GM21619 (cell line): ENCODE results near the gene RASA3.

Experiments
- ATAC-seq: cut with Tn5 transposase; IDR thresholded peaks from one replicate; pipeline ENCODE4 v1.9.1; 2021; ENCODE audit not compliant: unreplicated experiment

RASA3 gene

GRCh38 chr13:113943821-113944565 lies 188.4 kb downstream of the RASA3 start:
- ATAC-seq, result no peak

DNA sequence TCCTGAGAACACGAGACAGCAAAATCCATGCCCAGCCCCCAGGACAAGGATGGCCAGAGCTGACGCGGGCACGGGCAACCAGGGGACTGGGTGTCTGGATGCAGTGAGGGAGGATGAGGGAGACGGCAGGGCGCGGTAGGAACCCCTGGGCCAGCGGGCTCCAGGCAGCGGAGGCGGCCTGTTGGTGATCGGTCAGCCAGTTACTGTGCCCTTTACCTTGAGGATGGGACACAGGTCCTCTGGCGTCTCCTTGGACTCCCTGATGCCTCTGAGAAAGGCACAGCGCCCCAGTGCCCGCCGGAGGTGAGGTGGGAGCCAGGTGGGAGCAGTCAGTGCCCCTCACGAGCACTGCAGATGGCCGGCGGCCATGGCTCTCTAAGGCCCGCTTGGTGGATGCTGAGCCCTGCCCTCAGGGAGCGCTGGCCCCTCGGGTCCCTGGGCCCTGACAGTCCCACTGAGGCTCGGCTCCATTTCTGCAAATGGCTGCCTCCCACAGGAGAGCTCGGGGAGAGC lies 189.8 kb downstream of the RASA3 start:
- no peak for ATAC-seq

GRCh38 chr13:113941571-113942191 lies 190.7 kb downstream of the RASA3 start:
- no peak for ATAC-seq

DNA sequence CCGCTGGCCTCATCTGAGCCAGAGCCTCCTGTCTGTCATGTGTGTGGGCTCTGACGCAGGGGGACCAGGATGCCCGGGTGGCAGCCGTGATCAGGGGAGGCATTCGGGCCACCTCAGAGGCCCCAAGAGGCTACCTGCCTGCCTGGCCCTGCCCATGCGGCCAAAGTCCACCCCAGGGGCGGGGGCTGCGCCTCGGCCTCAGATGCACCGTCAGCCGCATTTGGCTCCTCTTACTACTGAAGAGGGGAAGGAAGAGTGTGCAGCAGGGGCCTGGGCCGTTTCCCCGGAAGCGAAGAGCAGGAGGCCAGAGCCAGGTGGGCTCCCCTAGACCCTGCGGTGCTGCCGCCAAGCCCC lies 192.5 kb downstream of the RASA3 start:
- ATAC-seq, result no peak

DNA sequence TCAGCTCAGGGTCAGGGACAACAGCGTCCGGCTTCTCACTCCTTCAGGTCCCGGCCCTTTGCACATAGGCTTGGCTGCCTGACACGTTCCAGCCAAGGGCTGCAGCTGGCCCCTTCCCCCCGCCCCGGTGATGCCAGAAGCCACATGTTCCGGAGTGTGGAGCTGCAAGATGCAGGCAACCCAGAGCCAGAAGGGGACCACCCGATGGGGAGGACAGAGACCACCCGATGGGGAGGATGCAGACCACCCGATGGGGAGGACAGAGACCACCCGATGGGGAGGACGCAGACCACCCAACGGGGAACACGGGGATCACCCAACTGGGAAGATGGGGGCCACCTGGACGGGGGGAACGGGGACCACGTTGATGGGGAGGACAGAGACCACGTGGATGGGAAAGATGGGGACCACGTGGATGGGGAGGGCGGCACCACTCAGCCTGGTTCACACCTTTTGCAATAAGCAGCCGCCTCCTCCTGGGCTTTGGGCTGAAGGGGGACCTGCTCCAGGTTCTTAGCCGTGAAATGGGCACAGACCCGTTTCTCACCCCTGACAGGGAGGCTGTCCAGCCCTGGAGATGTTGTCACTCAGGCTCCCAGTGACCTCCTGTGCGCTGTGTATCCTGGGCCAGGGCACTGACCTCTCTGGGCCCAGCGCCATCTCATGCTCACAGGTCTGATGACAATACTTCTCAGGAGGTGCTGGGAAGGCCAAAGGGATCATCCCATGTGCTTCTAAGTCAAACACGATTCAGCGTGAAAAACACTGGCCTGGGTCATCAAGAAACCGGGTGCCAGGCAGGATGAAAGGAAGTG lies 193.1 kb downstream of the RASA3 start:
- no peak for ATAC-seq

GRCh38 chr13:113938716-113939115 lies 193.7 kb downstream of the RASA3 start:
- ATAC-seq, result no peak

GRCh38 chr13:113938246-113938645 lies 194.2 kb downstream of the RASA3 start:
- no peak for ATAC-seq

DNA sequence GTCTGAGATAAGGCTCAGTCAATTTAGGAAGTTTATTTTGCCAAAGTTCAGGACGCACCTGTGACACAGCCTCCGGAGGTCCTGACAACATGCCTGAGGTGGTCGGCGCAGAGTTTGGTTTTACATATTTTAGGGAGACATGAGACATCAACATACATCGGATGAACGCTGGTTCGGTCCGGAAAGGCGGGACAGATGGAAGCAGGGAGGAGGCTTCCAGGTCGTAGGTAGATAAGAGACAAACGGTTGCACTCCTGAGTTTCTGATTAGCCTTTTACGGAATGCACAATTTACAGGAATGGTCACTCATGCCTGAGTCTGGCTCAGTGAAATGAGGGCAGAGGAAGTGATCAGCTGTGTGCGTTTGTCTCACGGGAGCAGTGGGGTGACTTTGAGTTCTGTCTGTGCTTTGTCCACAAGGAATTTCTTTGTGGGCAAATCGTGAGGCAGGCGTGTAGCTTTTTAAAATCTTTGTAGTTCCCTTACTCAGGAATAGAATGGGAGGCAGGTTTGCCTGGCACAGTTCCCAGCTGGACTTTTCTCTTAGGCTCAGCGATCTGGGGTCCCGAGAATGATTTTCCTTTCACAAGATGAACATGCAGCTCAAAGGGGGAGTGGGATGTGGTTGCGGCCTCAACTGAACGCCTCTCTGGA lies 194.8 kb downstream of the RASA3 start:
- ATAC-seq, result no peak

DNA sequence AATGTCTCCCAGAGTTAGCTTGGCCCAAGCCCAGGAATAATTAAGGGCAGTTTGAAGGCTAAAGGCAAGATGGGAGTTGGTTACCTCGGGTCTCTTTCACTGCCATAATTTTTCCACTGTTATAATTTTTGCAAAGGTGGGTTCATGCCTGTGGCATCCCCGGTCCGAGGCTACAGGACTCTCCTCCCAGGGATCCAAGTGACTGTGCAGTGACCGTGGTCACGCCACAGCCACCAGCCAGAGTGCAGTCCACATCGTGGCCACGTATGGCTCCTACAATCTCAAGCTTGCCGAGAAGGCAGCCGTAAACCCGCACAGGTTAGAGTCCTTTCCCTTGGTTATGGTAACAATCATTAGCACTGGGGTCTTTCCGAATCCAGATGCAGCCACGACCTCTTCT lies 195.3 kb downstream of the RASA3 start:
- ATAC-seq, result no peak

GRCh38 chr13:113936166-113936965 lies 196.1 kb downstream of the RASA3 start:
- no peak for ATAC-seq

DNA sequence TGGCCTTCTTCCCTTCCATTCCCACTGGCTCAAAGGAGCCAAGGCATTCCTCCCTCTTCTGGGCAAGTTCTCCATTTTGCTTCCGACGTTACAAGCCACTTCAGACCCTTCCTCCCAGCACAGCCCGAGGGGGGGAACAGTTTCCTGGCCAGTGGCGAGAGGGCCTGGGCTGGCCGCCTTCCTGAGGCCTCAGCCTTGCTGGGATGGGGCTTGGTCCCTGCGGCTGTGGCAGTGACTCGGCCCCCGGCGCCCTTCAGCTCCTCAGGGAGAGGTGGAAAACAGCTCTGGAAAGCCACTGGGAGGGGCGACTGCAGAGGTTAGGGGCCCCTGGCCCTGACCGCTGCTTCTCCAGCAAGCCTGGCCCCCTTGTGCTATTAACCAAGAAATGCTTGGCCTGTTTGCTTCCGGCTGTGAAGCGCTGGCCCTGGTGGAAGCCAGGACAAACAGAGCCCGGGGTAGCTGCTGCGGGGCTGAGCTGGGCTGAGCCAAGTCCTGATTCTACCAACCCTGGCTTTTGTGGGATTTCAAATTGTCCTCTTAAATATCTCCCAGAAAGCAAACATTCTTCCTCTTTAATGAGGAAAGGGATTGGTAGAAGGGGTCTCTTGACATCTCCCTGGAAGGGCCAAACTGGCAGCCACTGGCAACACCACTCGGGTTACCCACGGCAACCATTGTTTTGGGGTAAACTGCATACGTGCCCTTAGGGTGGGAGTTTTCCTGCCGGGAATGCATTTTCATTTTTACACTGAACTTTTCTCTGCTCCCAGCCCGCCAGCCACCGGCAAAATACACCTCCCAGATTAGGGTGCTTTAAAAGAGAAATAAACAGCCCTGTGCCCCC lies 197.2 kb downstream of the RASA3 start:
- no peak for ATAC-seq

DNA sequence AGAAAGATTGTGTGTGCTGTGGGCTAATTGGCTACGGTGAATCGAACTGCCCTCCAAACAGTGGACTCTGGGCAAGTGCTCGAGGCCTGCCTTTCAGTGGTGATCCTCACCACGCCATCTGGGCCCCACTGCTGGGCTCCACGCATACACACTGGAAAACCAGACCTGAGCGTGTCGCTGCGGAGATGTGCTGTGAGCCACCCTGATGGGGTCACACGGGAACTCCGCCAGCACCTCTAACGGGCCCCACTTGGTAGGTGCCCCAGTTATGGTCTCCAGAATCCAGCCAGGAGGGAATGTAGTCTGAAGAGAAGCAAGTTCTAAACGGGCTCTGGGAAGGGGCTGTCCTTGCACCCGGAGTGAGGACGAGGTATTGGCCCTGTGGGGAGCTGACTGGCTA lies 197.8 kb downstream of the RASA3 start:
- ATAC-seq, result no peak

- no peak for ATAC-seq
Observed at GRCh38 chr13:113933901-113934300, 198.5 kb downstream of the RASA3 start.

- ATAC-seq, result no peak
Observed at GRCh38 chr13:113931841-113932459, 200.5 kb downstream of the RASA3 start.

DNA sequence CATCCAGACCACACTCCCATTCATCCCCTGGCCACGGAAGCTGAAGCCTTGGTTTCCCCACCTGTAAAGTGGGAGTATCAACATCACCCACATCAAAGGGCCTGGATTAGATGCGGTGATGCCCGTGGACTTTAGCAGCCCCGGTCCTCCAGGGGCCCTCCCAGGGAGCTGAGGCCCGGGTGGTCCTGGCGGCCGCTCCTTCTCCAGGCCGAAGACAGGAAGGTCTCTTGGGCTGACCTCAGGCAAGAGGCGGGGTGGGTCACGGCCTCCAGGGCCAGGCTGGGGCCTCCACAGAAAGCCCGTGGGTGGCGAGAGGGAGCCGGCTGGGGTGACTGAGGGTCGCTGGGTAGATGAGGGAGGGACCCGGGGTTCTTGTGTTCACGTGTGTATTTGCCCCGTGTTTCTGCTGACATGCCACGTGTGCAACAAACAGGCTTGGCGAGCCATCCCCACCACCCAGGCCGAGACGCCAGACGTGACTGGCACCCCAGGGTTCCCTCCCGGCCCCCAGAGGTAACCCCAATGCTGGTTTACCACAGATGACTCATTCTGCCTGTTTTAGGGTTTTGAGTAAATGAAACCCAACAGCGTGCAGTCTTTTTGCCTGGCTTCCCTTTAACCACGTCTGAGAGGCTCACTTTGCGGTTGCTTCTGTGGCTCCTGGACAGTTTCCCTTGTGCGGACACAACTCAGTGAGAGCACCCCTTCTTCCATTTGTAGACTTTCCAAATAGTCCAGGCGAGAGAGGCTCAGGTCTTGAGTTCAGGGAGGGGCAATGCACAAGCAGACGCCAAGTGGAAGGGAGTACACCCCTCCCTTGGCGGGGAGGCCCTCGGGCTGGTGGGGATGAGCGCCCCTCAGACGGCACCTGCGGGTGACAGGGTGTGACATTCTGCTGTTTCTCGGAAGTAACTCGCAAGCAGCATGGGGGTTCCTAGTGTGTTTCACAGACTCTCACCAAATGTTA lies 201.5 kb downstream of the RASA3 start:
- ATAC-seq, result no peak

- no peak for ATAC-seq
Observed at GRCh38 chr13:113929628-113930615, 202.5 kb downstream of the RASA3 start.
